Mesenchymal stem cell (in vitro differentiated cells and primary cell): ENCODE results near the gene DNASE1L3.

Source experiments
- DNase-seq: peaks from one replicate; pipeline ENCODE4 v3.0.0-alpha.2; 2013
- H2AFZ ChIP-seq: one replicate; pipeline ENCODE4 v1.6.1; 2013; ENCODE audit warnings: low read depth, mild to moderate bottlenecking, control low read depth, inconsistent platforms, low read length, moderate library complexity
- H2AK5ac ChIP-seq: 2 replicates; pipeline ENCODE4 v1.6.1; 2013; ENCODE audit warnings: low read length, moderate library complexity, mild to moderate bottlenecking, inconsistent platforms; ENCODE audit not compliant: severe bottlenecking
- H2BK120ac ChIP-seq: one replicate; pipeline ENCODE4 v1.6.1; 2013; ENCODE audit warnings: low read depth, mild to moderate bottlenecking, inconsistent platforms, low read length, moderate library complexity
- H2BK12ac ChIP-seq, 2 experiments: one replicate each; pipeline ENCODE4 v1.6.1; 2013; ENCODE audit warnings: inconsistent platforms in 2 of 2, low read length in 2 of 2, mild to moderate bottlenecking in 2 of 2, moderate library complexity in 2 of 2, control low read depth in 1 of 2
- H2BK15ac ChIP-seq: one replicate; pipeline ENCODE4 v1.6.1; 2013; ENCODE audit warnings: mild to moderate bottlenecking, low read depth, inconsistent platforms; ENCODE audit not compliant: poor library complexity, severe bottlenecking
- H2BK5ac ChIP-seq: 2 replicates; pipeline ENCODE4 v1.6.1; 2013; ENCODE audit warnings: low read depth, mild to moderate bottlenecking, low read length, control low read depth, inconsistent platforms; ENCODE audit not compliant: poor library complexity, severe bottlenecking
- H3K14ac ChIP-seq, 2 experiments: one replicate each; pipeline ENCODE4 v1.6.1; 2013; ENCODE audit warnings: inconsistent platforms in 2 of 2, low read length in 2 of 2, control low read depth in 1 of 2, mild to moderate bottlenecking in 1 of 2, moderate library complexity in 1 of 2
- H3K18ac ChIP-seq, 2 experiments: one replicate each; pipeline ENCODE4 v1.6.1; 2013; ENCODE audit warnings: inconsistent platforms in 2 of 2, low read length in 2 of 2, control low read depth in 1 of 2, low read depth in 1 of 2, mild to moderate bottlenecking in 1 of 2
- H3K23ac ChIP-seq, 2 experiments: one replicate each; pipeline ENCODE4 v1.6.1; 2013; ENCODE audit warnings: inconsistent platforms in 2 of 2, low read length in 2 of 2, mild to moderate bottlenecking in 2 of 2, moderate library complexity in 2 of 2, control low read depth in 1 of 2
- H3K27ac ChIP-seq: 2 replicates; pipeline ENCODE4 v1.5.1; 2013; ENCODE audit warnings: mild to moderate bottlenecking, moderate library complexity, low read length, control low read depth, inconsistent platforms; ENCODE audit not compliant: poor library complexity, severe bottlenecking
- H3K27me3 ChIP-seq, 2 experiments: 2 replicates each; pipeline versions ENCODE4 v1.6.1 to v1.7.0; 2013; ENCODE audit warnings: low read length in 2 of 2, mild to moderate bottlenecking in 2 of 2, moderate library complexity in 2 of 2, control low read depth in 1 of 2, inconsistent platforms in 1 of 2; ENCODE audit not compliant: control insufficient read depth in 1 of 2, insufficient read depth in 1 of 2
- H3K36me3 ChIP-seq, 2 experiments: 2 replicates each; pipeline versions ENCODE4 v1.6.1 to v1.7.0; 2013; ENCODE audit warnings: low read length in 2 of 2, control low read depth in 1 of 2, inconsistent platforms in 1 of 2, low read depth in 1 of 2, mild to moderate bottlenecking in 1 of 2; ENCODE audit not compliant: insufficient read depth in 2 of 2, control insufficient read depth in 1 of 2
- H3K4ac ChIP-seq, 2 experiments: one replicate each; pipeline ENCODE4 v1.6.1; 2013; ENCODE audit warnings: inconsistent platforms in 2 of 2, low read length in 2 of 2, mild to moderate bottlenecking in 2 of 2, moderate library complexity in 2 of 2, control low read depth in 1 of 2, low read depth in 1 of 2
- H3K4me1 ChIP-seq: 2 replicates; pipeline ENCODE4 v1.6.1; 2013; ENCODE audit warnings: low read depth, low read length, control low read depth; ENCODE audit not compliant: control insufficient read depth, insufficient read depth
- H3K4me2 ChIP-seq: 2 replicates; pipeline ENCODE4 v1.6.1; 2013; ENCODE audit warnings: low read length, mild to moderate bottlenecking, inconsistent platforms; ENCODE audit not compliant: poor library complexity, severe bottlenecking
- H3K4me3 ChIP-seq, 2 experiments: 2 replicates each; pipeline versions ENCODE4 v1.5.1 to v1.7.0; 2013; ENCODE audit warnings: low read length in 2 of 2, mild to moderate bottlenecking in 2 of 2, control low read depth in 1 of 2, low read depth in 1 of 2; ENCODE audit not compliant: insufficient read depth in 1 of 2
- H3K79me1 ChIP-seq: replicated peaks from 2 replicates; pipeline ENCODE4 v1.6.1; 2013; ENCODE audit warnings: mild to moderate bottlenecking, control low read depth, low read length, inconsistent platforms; ENCODE audit not compliant: poor library complexity, severe bottlenecking
- H3K9ac ChIP-seq: 2 replicates; pipeline ENCODE4 v1.7.0; 2013; ENCODE audit warnings: mild to moderate bottlenecking, low read length, moderate library complexity
- H3K9me3 ChIP-seq: 2 replicates; pipeline ENCODE4 v1.7.0; 2013; ENCODE audit warnings: mild to moderate bottlenecking, low read length; ENCODE audit not compliant: control insufficient read depth
- H4K8ac ChIP-seq: one replicate; pipeline ENCODE4 v1.6.1; 2013; ENCODE audit warnings: inconsistent platforms, mild to moderate bottlenecking, low read length, moderate library complexity
- H4K91ac ChIP-seq: one replicate; pipeline ENCODE4 v1.6.1; 2013; ENCODE audit warnings: mild to moderate bottlenecking, low read length, inconsistent platforms
- WGBS: methylation state at CpG from one replicate; pipeline ENCODE4 v1.1.7; 2013; ENCODE audit warnings: mixed read lengths; 5-methylcytosine and 5-hydroxymethylcytosine counted together

The DNASE1L3 gene

GRCh38 chr3:58155838-58156237, 54.9 kb downstream of the DNASE1L3 start:
- H2BK15ac ChIP-seq, result no peak overlapping the region
- no peak overlapping the region for H2AK5ac ChIP-seq
- no peak overlapping the region for H2BK5ac ChIP-seq
- 97% methylated on average over 10 of the region's 10 CpGs for WGBS
- H3K4me2 ChIP-seq, result no peak overlapping the region
- no peak overlapping the region for H2AFZ ChIP-seq
- no peaks in the 10 kb centered on the region for H3K27me3 ChIP-seq
- H3K4me3 ChIP-seq, result no peak overlapping the region
- H2BK12ac ChIP-seq, result no peak overlapping the region
- H2BK120ac ChIP-seq, result no peak overlapping the region
- no peak for DNase-seq
- no peak overlapping the region for H3K27ac ChIP-seq
- H3K9ac ChIP-seq, result no peak overlapping the region
- no peak overlapping the region for H3K18ac ChIP-seq
- H3K36me3 ChIP-seq, result peaks cover 64 to 86% of the 10 kb centered on the region in 2 experiments
- H3K79me1 ChIP-seq, result peaks cover 9% of the 10 kb centered on the region
- no peak overlapping the region for H3K14ac ChIP-seq
- H3K4me1 ChIP-seq, result no peaks in the 10 kb centered on the region
- no peak overlapping the region for H4K8ac ChIP-seq
- H4K91ac ChIP-seq, result no peak overlapping the region
- no peaks in the 10 kb centered on the region for H3K9me3 ChIP-seq
- H3K23ac ChIP-seq, result no peak overlapping the region
- no peak overlapping the region for H3K4ac ChIP-seq

DNA sequence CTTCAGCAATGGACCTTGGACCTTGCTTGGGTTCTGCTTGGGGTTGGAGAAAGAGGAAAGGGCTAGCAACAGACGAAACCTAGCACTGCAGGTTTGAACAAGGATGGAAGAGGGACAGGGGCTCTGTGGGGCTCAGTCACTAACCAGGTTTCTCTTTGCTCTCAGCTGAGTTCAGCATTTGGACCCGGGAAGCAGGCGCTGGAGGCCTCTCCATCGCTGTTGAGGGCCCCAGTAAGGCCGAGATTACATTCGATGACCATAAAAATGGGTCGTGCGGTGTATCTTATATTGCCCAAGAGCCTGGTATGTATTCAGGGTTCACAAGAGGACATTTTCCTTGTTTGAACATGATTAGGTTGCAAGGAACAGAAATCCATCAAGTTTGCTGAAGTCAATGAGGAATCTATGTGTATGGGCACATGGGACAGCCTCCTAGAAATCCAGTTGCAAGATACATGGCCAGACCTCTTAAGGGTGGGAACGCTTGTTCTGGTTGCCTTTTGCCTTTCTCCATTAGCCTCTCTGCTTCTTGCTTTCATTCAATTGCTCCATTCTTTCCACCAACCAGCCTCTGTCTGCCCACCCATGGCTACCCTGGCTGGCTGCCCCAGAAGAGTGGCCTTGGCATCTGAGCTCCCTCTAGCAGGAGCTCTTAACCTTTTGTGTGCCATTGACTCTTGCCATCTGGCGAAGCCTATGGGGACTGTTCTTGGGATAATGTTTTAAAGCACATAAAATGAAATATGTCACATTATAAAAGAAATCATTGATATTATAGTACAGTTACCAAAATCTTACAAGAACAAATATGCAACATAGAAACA, 55.9 kb downstream of the DNASE1L3 start:
- Histone ChIP-seq H3K4me2 (no peak overlapping the region), H3K14ac (no peak overlapping the region)
- 98% methylated on average over 10 of the region's 10 CpGs for WGBS

GRCh38 chr3:58153371-58153770, 57.4 kb downstream of the DNASE1L3 start:
- H4K8ac ChIP-seq, result no peak overlapping the region
- H3K9me3 ChIP-seq, result no peaks in the 10 kb centered on the region
- no peak overlapping the region for H3K4me2 ChIP-seq
- no peak overlapping the region for H3K14ac ChIP-seq
- H3K4me1 ChIP-seq, result no peaks in the 10 kb centered on the region
- no peak overlapping the region for H2AFZ ChIP-seq
- no peak overlapping the region for H3K9ac ChIP-seq
- H3K27me3 ChIP-seq, result no peaks in the 10 kb centered on the region
- no peak for DNase-seq
- H3K4me3 ChIP-seq, result no peak overlapping the region
- H4K91ac ChIP-seq, result no peak overlapping the region
- no peak overlapping the region for H2BK12ac ChIP-seq
- H3K79me1 ChIP-seq, result peaks cover 17% of the 10 kb centered on the region
- H3K36me3 ChIP-seq, result peaks cover 80 to 91% of the 10 kb centered on the region in 2 experiments
- 99% methylated on average over 16 of the region's 16 CpGs for WGBS
- H3K23ac ChIP-seq, result no peak overlapping the region
- H3K18ac ChIP-seq, result no peak overlapping the region
- no peak overlapping the region for H2BK5ac ChIP-seq
- H3K4ac ChIP-seq, result no peak overlapping the region
- no peak overlapping the region for H2BK120ac ChIP-seq
- H3K27ac ChIP-seq, result no peak overlapping the region
- H2AK5ac ChIP-seq, result no peak overlapping the region
- H2BK15ac ChIP-seq, result no peak overlapping the region

More for the DNA sequence above, 55.9 kb downstream of the DNASE1L3 start:
- Histone ChIP-seq H3K18ac (no peak overlapping the region), H3K4ac (no peak overlapping the region), H3K9ac (no peak overlapping the region), H3K36me3 (peaks cover 69 to 90% of the 10 kb centered on the region in 2 experiments), H3K79me1 (peaks cover 9% of the 10 kb centered on the region), H3K27ac (no peak overlapping the region), H3K4me3 (no peak overlapping the region), H4K91ac (no peak overlapping the region), H3K9me3 (no peaks in the 10 kb centered on the region), H2BK12ac (no peak overlapping the region), H3K4me1 (no peaks in the 10 kb centered on the region), H2BK120ac (no peak overlapping the region), H3K27me3 (no peaks in the 10 kb centered on the region), H2BK5ac (no peak overlapping the region), H2AFZ (no peak overlapping the region), H4K8ac (peak overlapping the region; percentile 10), H3K23ac (no peak overlapping the region), H2BK15ac (no peak overlapping the region), H2AK5ac (no peak overlapping the region)
- no peak for DNase-seq

- H3K9ac ChIP-seq, result no peak overlapping the region
- H4K91ac ChIP-seq, result no peak overlapping the region
- no peak overlapping the region for H2BK120ac ChIP-seq
- H2AFZ ChIP-seq, result no peak overlapping the region
- H2BK15ac ChIP-seq, result no peak overlapping the region
- no peak overlapping the region for H3K4ac ChIP-seq
- no peak overlapping the region for H3K4me3 ChIP-seq
- H3K4me2 ChIP-seq, result no peak overlapping the region
- no peak overlapping the region for H2BK5ac ChIP-seq
- H3K18ac ChIP-seq, result peak overlapping the region in 1 of 2 experiments; percentile 48
- no peak overlapping the region for H4K8ac ChIP-seq
- DNase-seq, result no peak
- no peak overlapping the region for H2BK12ac ChIP-seq
- peaks cover 84 to 93% of the 10 kb centered on the region in 2 experiments for H3K36me3 ChIP-seq
- H3K23ac ChIP-seq, result no peak overlapping the region
- H3K4me1 ChIP-seq, result no peaks in the 10 kb centered on the region
- H2AK5ac ChIP-seq, result no peak overlapping the region
- no peaks in the 10 kb centered on the region for H3K9me3 ChIP-seq
- H3K14ac ChIP-seq, result no peak overlapping the region
- 98% methylated on average over 16 of the region's 17 CpGs for WGBS
- peaks cover 21% of the 10 kb centered on the region for H3K79me1 ChIP-seq
- H3K27me3 ChIP-seq, result no peaks in the 10 kb centered on the region
- no peak overlapping the region for H3K27ac ChIP-seq
Measured at GRCh38 chr3:58152225-58153015, 58.4 kb downstream of the DNASE1L3 start.
